D721Med (cell line): ENCODE data around the gene CYTL1.

ENCODE experiments used
- DNase-seq: peaks from one replicate; pipeline ENCODE4 v3.0.0; 2011; ENCODE audit warnings: low spot score; ENCODE audit not compliant: insufficient read length
- FAIRE-seq: peaks from 2 replicates; lab custom pipeline; 2011; peaks lifted over from hg19 to GRCh38; lab: Jason Lieb, UNC
- CTCF ChIP-seq: IDR thresholded peaks from 2 replicates; pipeline ENCODE4 v1.5.1; 2012; ENCODE audit warnings: mild to moderate bottlenecking, control low read depth; ENCODE audit not compliant: insufficient read depth; ENCODE audit errors: missing control alignments

The CYTL1 gene

GRCh38 chr4:4974727-4975126 is 44.5 kb downstream of the CYTL1 start:
- FAIRE-seq (no peak), DNase-seq (no peak)
- TF ChIP-seq CTCF, result no peak

- no peak for TF ChIP-seq CTCF
- DNase-seq, result no peak
- no peak for FAIRE-seq
Measured at GRCh38 chr4:4971796-4972195, 47.5 kb downstream of the CYTL1 start.

DNA sequence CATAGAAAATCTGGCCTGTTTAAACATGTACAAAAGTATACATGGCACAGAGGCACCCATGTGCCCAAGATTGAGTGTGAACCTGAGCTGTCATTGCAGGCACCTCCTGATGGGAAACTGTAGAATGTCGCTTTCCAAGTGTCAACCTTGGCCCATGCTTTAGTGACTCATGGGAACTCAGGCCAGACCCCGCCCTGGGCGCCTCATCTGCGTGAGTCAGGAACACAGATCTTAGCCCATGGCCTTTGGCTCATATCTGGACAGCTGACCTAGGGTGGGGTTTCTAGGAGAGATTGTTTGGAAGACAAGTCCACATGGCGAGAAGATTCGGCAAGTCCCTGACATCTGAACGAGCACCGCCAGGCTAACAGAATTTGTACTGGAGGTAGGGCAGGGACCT is 50.0 kb downstream of the CYTL1 start:
- DNase-seq (no peak), FAIRE-seq (no peak)

GRCh38 chr4:4968161-4968725 is 51.0 kb downstream of the CYTL1 start:
- no peak for FAIRE-seq

More for the DNA sequence above, 50.0 kb downstream of the CYTL1 start:
- TF ChIP-seq CTCF, result no peak

More at GRCh38 chr4:4968161-4968725, 51.0 kb downstream of the CYTL1 start:
- TF ChIP-seq CTCF, result no peak
- DNase-seq, result no peak
